HL-60 (cell line): ENCODE data around the gene MPPE1.

Experiments
- DNase-seq, 2 experiments: peaks; one replicate each; pipeline ENCODE4 v3.0.0-alpha.2; 2010 to 2020; ENCODE audit warnings: low read depth in 1 of 2, low spot score in 1 of 2
- H3K27ac ChIP-seq: fragments of 250-450 bp; sonication (Bioruptor Pico); replicated peaks from 2 replicates; pipeline ENCODE4 v1.5.1; 2020; ENCODE audit warnings: mild to moderate bottlenecking, moderate library complexity
- H3K27me3 ChIP-seq: fragments of 250-450 bp; sonication (Bioruptor Pico); 2 replicates; pipeline ENCODE4 v1.5.1; 2021; ENCODE audit warnings: mild to moderate bottlenecking, moderate library complexity; ENCODE audit not compliant: insufficient read depth, poor library complexity, severe bottlenecking
- H3K4me3 ChIP-seq: replicated peaks from 2 replicates; pipeline ENCODE4 v1.5.1; 2011; ENCODE audit warnings: mild to moderate bottlenecking, control low read depth, low read length; ENCODE audit not compliant: insufficient read depth
- GABPA ChIP-seq: IDR thresholded peaks from 2 replicates; pipeline ENCODE4 v1.6.1; 2012; ENCODE audit warnings: low read depth
- POLR2AphosphoS5 ChIP-seq: IDR thresholded peaks from 2 replicates; pipeline ENCODE4 v1.6.1; 2012; ENCODE audit warnings: low read depth
- SPI1 ChIP-seq: IDR thresholded peaks from 2 replicates; pipeline ENCODE4 v1.6.1; 2012; ENCODE audit warnings: low read depth, mild to moderate bottlenecking, borderline replicate concordance
- TF ChIP-seq, protein P1 (sequence below): IDR thresholded peaks from one replicate; pipeline ENCODE4 v1.5.1; 2011; ENCODE audit warnings: low read length, control low read depth, inconsistent platforms; ENCODE audit not compliant: insufficient read depth
- TF ChIP-seq, protein P2 (sequence below): IDR thresholded peaks from 2 replicates; pipeline ENCODE4 v1.6.1; 2012; ENCODE audit warnings: low read depth; ENCODE audit not compliant: insufficient replicate concordance

The MPPE1 gene

GRCh38 chr18:11851146-11851805, 56.8 kb downstream of the MPPE1 start, which contains the start of gene CHMP1B:
CHMP1B (plus strand) TSS chr18:11851413; CDS start chr18:11851512, 99 bp downstream.
- DNase-seq = peak; percentile 98 to 100
- Histone ChIP-seq H3K4me3 (peak within 1 kb of the TSS; percentile 72), H3K27me3 (no peaks in the 10 kb centered on the region), H3K27ac (peak within 1 kb of the TSS; percentile 91)
- TF ChIP-seq POLR2AphosphoS5 = peak; percentile 95
- TF ChIP-seq, protein P1, sequence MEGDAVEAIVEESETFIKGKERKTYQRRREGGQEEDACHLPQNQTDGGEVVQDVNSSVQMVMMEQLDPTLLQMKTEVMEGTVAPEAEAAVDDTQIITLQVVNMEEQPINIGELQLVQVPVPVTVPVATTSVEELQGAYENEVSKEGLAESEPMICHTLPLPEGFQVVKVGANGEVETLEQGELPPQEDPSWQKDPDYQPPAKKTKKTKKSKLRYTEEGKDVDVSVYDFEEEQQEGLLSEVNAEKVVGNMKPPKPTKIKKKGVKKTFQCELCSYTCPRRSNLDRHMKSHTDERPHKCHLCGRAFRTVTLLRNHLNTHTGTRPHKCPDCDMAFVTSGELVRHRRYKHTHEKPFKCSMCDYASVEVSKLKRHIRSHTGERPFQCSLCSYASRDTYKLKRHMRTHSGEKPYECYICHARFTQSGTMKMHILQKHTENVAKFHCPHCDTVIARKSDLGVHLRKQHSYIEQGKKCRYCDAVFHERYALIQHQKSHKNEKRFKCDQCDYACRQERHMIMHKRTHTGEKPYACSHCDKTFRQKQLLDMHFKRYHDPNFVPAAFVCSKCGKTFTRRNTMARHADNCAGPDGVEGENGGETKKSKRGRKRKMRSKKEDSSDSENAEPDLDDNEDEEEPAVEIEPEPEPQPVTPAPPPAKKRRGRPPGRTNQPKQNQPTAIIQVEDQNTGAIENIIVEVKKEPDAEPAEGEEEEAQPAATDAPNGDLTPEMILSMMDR = no peak
- TF ChIP-seq, protein P2, sequence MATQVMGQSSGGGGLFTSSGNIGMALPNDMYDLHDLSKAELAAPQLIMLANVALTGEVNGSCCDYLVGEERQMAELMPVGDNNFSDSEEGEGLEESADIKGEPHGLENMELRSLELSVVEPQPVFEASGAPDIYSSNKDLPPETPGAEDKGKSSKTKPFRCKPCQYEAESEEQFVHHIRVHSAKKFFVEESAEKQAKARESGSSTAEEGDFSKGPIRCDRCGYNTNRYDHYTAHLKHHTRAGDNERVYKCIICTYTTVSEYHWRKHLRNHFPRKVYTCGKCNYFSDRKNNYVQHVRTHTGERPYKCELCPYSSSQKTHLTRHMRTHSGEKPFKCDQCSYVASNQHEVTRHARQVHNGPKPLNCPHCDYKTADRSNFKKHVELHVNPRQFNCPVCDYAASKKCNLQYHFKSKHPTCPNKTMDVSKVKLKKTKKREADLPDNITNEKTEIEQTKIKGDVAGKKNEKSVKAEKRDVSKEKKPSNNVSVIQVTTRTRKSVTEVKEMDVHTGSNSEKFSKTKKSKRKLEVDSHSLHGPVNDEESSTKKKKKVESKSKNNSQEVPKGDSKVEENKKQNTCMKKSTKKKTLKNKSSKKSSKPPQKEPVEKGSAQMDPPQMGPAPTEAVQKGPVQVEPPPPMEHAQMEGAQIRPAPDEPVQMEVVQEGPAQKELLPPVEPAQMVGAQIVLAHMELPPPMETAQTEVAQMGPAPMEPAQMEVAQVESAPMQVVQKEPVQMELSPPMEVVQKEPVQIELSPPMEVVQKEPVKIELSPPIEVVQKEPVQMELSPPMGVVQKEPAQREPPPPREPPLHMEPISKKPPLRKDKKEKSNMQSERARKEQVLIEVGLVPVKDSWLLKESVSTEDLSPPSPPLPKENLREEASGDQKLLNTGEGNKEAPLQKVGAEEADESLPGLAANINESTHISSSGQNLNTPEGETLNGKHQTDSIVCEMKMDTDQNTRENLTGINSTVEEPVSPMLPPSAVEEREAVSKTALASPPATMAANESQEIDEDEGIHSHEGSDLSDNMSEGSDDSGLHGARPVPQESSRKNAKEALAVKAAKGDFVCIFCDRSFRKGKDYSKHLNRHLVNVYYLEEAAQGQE = peak; percentile 73
- peak; percentile 99 for TF ChIP-seq SPI1

- DNase-seq = peak in 1 of 2 experiments; percentile 29
- no peak for TF ChIP-seq POLR2AphosphoS5
- H3K4me3 ChIP-seq = peak overlapping the region; percentile 72
- H3K27me3 ChIP-seq = no peaks in the 10 kb centered on the region
- H3K27ac ChIP-seq = peak overlapping the region; percentile 91
These were observed 57.3 kb downstream of the MPPE1 start for GRCh38 chr18:11850821-11851145.

DNA sequence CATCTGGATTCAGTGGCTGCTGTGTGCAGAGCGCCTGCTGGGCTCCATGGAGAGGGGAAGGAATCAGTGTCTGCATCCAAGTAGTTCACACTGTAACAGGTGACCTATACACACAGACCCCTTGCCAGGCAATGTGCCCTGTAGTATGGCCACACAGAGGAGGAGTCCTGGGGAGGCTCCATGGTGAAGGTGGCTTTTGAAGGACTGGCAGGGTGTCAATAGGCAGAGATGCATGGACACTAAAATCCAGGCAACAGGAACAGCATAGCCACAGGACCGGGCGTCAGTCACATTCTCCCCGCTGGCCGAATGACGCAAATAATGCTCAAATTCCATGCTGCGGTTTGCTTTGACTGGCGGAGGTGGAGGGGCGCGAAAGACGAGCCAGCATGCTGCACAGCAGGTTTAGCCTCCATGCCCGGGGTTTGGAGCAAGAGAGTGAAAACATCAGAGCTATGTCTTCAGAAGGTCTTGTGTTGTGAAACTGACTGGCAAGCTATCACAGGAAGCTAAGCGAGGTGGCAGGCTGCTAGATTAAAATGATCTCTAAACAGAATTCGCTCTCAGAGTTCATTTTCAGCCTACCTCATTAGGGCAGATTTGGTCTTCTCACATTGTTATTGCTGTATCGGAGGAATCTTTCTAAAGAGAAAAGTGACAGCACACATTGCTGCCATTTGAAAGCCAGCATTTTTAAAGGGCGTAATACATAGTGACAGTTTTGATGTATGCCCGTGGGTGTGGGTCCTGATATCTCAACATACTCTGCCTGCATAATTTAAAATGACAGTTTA, 58.1 kb downstream of the MPPE1 start:
- no peaks in the 10 kb centered on the region for H3K27me3 ChIP-seq
- H3K27ac ChIP-seq = peak overlapping the region; percentile 91
- peak overlapping the region; percentile 72 for H3K4me3 ChIP-seq
- DNase-seq = peak; percentile 66 to 82
- TF ChIP-seq GABPA (no peak), POLR2AphosphoS5 (peak; percentile 78), SPI1 (no peak)
- TF ChIP-seq, protein P2 = peak; percentile 46
- TF ChIP-seq, protein P1 = no peak

DNA sequence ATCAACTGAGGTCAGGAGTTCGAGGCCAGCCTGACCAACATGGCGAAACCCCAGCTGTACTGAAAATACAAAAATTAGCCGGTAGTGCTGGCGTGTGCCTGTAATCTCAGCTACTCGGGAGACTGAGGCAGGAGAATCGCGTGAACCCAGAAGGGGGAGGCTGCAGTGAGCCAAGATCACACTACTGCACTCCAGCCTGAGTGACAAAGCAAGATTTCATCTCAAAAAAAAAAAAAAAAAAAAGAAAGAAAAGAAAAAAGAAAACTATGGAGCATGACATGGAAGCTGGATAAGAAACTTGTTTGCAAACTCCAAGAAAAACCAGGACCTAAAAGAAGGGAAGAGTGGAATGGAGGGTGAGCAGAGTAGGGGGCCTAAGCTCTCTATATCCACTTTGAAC, 58.8 kb downstream of the MPPE1 start:
- Histone ChIP-seq H3K27me3 (no peaks in the 10 kb centered on the region), H3K4me3 (no peak overlapping the region), H3K27ac (no peak overlapping the region)
- no peak for TF ChIP-seq GABPA
- TF ChIP-seq POLR2AphosphoS5 = no peak
- TF ChIP-seq, protein P2 = no peak
- TF ChIP-seq SPI1 = no peak
- TF ChIP-seq, protein P1 = no peak
- no peak for DNase-seq
